Osteocyte (in vitro differentiated cells): ENCODE data around the gene FRY. TPM values are rescaled to one million over a fixed set of nuclear protein-coding genes. Genes with fewer than 3 reads are reported as not detected.

Experiments
- DNase-seq: peaks from one replicate; pipeline ENCODE4 v3.0.0; 2021; ENCODE audit warnings: mixed read lengths; ENCODE audit not compliant: unreplicated experiment; ENCODE audit errors: extremely low spot score
- H3K27ac Mint-ChIP-seq: one replicate; pipeline ENCODE4 v1.8.0; 2021; ENCODE audit warnings: mild to moderate bottlenecking, mixed read lengths; ENCODE audit not compliant: unreplicated experiment
- H3K27me3 Mint-ChIP-seq: one replicate; pipeline ENCODE4 v1.8.0; 2021; ENCODE audit warnings: mixed read lengths; ENCODE audit not compliant: unreplicated experiment
- H3K36me3 Mint-ChIP-seq: one replicate; pipeline ENCODE4 v1.8.0; 2021; ENCODE audit warnings: mixed read lengths; ENCODE audit not compliant: unreplicated experiment
- H3K4me1 Mint-ChIP-seq: one replicate; pipeline ENCODE4 v1.8.0; 2021; ENCODE audit warnings: mixed read lengths; ENCODE audit not compliant: unreplicated experiment
- H3K4me3 Mint-ChIP-seq: one replicate; pipeline ENCODE4 v1.8.0; 2021; ENCODE audit warnings: mild to moderate bottlenecking, moderate library complexity, mixed read lengths; ENCODE audit not compliant: unreplicated experiment
- H3K9me3 Mint-ChIP-seq: one replicate; pipeline ENCODE4 v1.8.0; 2021; ENCODE audit warnings: mixed read lengths; ENCODE audit not compliant: unreplicated experiment
- total RNA-seq: library from RNA; stranded (reverse); gene quantifications from 2 replicates; pipeline ENCODE4 v1.2.1, GENCODE V29; 2021
- TF ChIP-seq, protein P1 (sequence below): fragments of 200-600 bp; sonication (generic); IDR thresholded peaks from 2 replicates; pipeline ENCODE4 v1.5.0; 2021; ENCODE audit warnings: antibody characterized with exemption, mild to moderate bottlenecking, moderate library complexity

Gene FRY
- total RNA-seq, 1 donor from 2014 or later: 2.0 TPM

DNA sequence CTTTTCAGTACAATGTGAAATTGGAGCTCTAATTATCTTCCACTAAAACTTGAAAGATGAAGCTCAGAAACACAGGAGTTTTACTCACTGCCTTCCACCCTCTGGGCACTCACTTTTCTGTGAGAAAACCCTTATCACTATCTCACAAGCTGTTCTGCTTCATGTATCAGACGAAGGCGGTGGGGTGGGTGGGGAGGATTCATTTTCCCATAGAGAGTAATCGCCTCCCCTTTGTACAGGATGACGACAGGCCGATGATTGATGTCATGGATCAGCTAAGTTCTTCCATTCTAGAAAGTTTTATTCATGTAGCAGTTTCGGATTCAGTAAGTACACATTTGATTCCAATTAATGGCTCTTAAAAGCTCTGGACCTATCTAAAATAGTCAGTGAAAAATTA, 143.7 kb downstream of the FRY start:
- Mint-ChIP-seq H3K36me3 (no peaks in the 10 kb centered on the region), H3K27ac (no peak overlapping the region), H3K27me3 (peaks cover 9% of the 10 kb centered on the region), H3K4me1 (no peaks in the 10 kb centered on the region), H3K4me3 (no peak overlapping the region), H3K9me3 (no peaks in the 10 kb centered on the region)
- DNase-seq: no peak
- TF ChIP-seq, protein P1, sequence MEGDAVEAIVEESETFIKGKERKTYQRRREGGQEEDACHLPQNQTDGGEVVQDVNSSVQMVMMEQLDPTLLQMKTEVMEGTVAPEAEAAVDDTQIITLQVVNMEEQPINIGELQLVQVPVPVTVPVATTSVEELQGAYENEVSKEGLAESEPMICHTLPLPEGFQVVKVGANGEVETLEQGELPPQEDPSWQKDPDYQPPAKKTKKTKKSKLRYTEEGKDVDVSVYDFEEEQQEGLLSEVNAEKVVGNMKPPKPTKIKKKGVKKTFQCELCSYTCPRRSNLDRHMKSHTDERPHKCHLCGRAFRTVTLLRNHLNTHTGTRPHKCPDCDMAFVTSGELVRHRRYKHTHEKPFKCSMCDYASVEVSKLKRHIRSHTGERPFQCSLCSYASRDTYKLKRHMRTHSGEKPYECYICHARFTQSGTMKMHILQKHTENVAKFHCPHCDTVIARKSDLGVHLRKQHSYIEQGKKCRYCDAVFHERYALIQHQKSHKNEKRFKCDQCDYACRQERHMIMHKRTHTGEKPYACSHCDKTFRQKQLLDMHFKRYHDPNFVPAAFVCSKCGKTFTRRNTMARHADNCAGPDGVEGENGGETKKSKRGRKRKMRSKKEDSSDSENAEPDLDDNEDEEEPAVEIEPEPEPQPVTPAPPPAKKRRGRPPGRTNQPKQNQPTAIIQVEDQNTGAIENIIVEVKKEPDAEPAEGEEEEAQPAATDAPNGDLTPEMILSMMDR: no peak

DNA sequence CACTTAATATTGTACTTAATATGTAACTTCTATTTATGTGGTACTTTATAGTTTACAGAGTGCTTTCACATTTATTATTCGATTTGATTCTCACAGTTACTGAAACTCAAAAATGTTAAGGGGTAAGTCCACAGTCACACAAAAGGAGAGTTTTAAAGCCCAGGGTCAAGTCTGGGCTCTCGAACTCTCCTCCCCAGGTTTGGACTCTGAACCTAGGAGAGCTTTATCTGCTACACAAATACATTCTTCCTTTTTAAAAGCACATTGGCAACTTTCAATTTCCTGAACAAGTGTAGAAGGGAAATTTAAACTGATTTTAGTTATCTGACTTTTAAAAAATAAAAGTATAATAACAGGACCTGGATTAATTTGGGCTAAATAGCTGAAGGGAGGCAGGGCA, 144.4 kb downstream of the FRY start:
- Mint-ChIP-seq H3K27me3 (peaks cover 9% of the 10 kb centered on the region), H3K9me3 (no peaks in the 10 kb centered on the region), H3K4me1 (no peaks in the 10 kb centered on the region), H3K36me3 (no peaks in the 10 kb centered on the region), H3K27ac (no peak overlapping the region), H3K4me3 (no peak overlapping the region)
- TF ChIP-seq, protein P1: no peak
- no peak for DNase-seq

DNA sequence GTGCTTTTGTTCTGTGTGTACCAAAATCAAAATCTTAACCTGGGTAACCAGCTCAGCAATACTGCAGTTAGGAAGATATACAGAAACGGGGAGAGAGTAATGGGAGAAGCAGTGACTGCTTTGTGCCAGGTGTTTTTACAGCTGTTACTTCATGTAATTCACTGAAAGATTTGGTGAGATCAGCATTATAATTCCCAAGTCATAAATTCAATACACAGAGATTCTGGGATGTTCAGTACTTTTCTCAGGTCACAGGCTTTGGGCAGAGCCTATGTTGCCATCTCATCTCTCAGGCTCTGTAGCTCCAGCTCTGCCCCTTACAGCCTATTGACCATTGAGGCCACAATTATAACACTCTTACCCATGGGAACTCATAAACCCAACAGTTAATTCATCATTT, 145.1 kb downstream of the FRY start:
- TF ChIP-seq, protein P1: no peak
- no peak for DNase-seq
- Mint-ChIP-seq H3K36me3 (no peaks in the 10 kb centered on the region), H3K4me3 (no peak overlapping the region), H3K9me3 (no peaks in the 10 kb centered on the region), H3K4me1 (no peaks in the 10 kb centered on the region), H3K27me3 (peaks cover 9% of the 10 kb centered on the region), H3K27ac (no peak overlapping the region)

DNA sequence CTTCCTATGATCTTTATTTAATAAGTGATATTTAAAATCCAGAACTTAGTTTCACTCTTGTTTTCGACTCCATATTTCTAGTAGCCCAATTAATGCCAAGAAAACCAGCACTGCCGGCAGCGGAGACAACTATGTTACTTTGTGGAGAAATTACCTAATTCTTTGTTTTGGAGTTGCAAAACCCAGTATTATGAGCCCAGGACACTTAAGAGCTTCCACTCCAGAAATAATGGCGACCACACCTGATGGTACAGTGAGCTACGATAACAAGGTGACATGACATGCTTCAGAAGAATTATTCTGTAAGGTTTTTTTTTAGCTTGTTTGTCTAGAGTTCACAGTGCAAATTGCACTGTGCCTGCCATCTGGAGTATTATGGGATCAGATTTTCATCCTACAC, 147.2 kb downstream of the FRY start:
- Mint-ChIP-seq H3K36me3 (no peaks in the 10 kb centered on the region), H3K9me3 (no peaks in the 10 kb centered on the region), H3K27ac (no peak overlapping the region), H3K4me1 (no peaks in the 10 kb centered on the region), H3K27me3 (peaks cover 9% of the 10 kb centered on the region), H3K4me3 (no peak overlapping the region)
- no peak for DNase-seq
- TF ChIP-seq, protein P1: no peak

DNA sequence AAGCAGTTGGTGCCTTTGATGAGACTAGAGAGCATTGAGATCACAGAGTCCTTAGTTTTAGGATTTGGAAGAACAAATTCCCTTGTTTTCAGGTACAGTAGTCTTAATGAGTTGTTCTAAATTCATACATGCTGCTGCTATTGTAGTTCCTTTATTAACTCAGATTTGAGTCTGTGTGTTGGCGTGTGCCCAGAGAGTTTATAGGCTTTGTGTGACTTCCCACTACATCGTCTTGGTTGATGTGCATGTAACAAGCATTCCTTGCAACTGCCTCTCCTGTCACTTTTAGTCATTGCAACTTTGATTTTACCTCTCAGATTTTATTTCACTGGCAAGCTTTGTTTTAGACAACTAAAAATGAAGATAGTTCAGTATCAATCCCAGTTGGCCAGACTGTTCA, 148.1 kb downstream of the FRY start:
- H3K27me3 Mint-ChIP-seq: peaks cover 9% of the 10 kb centered on the region

More for the DNA sequence above, 148.1 kb downstream of the FRY start:
- Mint-ChIP-seq H3K36me3 (no peaks in the 10 kb centered on the region), H3K9me3 (no peaks in the 10 kb centered on the region), H3K27ac (no peak overlapping the region), H3K4me1 (no peaks in the 10 kb centered on the region), H3K4me3 (no peak overlapping the region)
- DNase-seq: no peak
- TF ChIP-seq, protein P1: no peak
